Body of pancreas (tissue), 4 donors: ENCODE results near the gene ATP13A3. TPM values are rescaled to one million over a fixed set of nuclear protein-coding genes. Genes with fewer than 3 reads are reported as not detected.
"Not testable (repeated sequence)": the region's sequence is repeated elsewhere in the genome, so short reads cannot be mapped to it uniquely, and the experiment has no call there.

Experiments
- ATAC-seq: fragments of 150-250 bp; one replicate; pipeline ENCODE4 v1.9.1; 2016
- DNase-seq, 4 donors: peaks; one replicate each; pipeline ENCODE4 v3.0.0-alpha.2; 2019
- H3K27ac ChIP-seq, 4 donors: fragments of 200-600 bp; sonication (generic); 1 replicate in 3 of 4; 2 replicates in 1 of 4; pipeline versions ENCODE4 v1.5.1 to v1.6.1; 2016 to 2019; ENCODE audit warnings: mild to moderate bottlenecking in 1 of 4, mixed read lengths in 1 of 4, moderate library complexity in 1 of 4
- H3K27me3 ChIP-seq, 2 donors: fragments of 200-600 bp; sonication (generic); one replicate each; pipeline ENCODE4 v1.6.0; 2016; ENCODE audit warnings: mild to moderate bottlenecking in 1 of 2
- H3K36me3 ChIP-seq, 2 donors: fragments of 200-600 bp; sonication (generic); replicated peaks in 1 of 2; 2 replicates each; pipeline ENCODE4 v1.5.1; 2016; ENCODE audit warnings: low read depth in 2 of 2; ENCODE audit not compliant: insufficient read depth in 1 of 2
- H3K4me1 ChIP-seq: fragments of 200-600 bp; sonication (generic); one replicate; pipeline ENCODE4 v1.6.0; 2016
- H3K4me3 ChIP-seq, 2 donors: fragments of 200-600 bp; sonication (generic); 1 replicate in 1 of 2; 2 replicates in 1 of 2; pipeline ENCODE4 v1.5.1; 2016 to 2019
- H3K9me3 ChIP-seq, 3 donors: fragments of 200-600 bp; sonication (generic); 1 replicate in 2 of 3; 2 replicates in 1 of 3; pipeline ENCODE4 v1.5.1; 2016
- CTCF ChIP-seq, 7 experiments: fragments of 450-650 bp in 4 of 7; fragments of 200-600 bp in 3 of 7; sonication (generic) in 3 of 7; IDR thresholded peaks; one replicate each; pipeline ENCODE4 v1.5.1; 2016 to 2019; ENCODE audit warnings: antibody characterized with exemption in 7 of 7
- POLR2A ChIP-seq, 3 donors: fragments of 450-650 bp; IDR thresholded peaks; one replicate each; pipeline ENCODE4 v1.6.1; 2016; ENCODE audit warnings: antibody characterized with exemption in 3 of 3, mild to moderate bottlenecking in 2 of 3
- WGBS, 2 donors: methylation state at CpG; one replicate each; pipeline ENCODE4 v1.1.5; 2017; 5-methylcytosine and 5-hydroxymethylcytosine counted together
- intact Hi-C: fragments of 100-400 bp; cut with DNase I; formaldehyde crosslinking; loops from one replicate; pipeline ENCODE4 v1.15.1; 2023
- total RNA-seq, 2 donors: library from RNA; depleted of rRNA; stranded (reverse); fragments of >200 nt; gene quantifications; one replicate each; pipeline ENCODE4 v1.1.0, GENCODE V29; 2016

The ATP13A3 gene
- total RNA-seq, 2 donors from 2014 or later, result 35.6 to 56.0 TPM

GRCh38 chr3:194526164-194526563, 39.4 kb upstream of the ATP13A3 start:
- no peaks in the 10 kb centered on the region for H3K9me3 ChIP-seq
- no peak for TF ChIP-seq CTCF (IDR thresholded peaks at IDR 0.05)
- no peak for TF ChIP-seq POLR2A (IDR thresholded peaks at IDR 0.05)
- WGBS, 2 donors, result 66 to 96% methylated on average over 4 of the region's 4 CpGs
- no peak overlapping the region for H3K4me3 ChIP-seq
- intact Hi-C loops, result no loop called here
- peaks cover 19% of the 10 kb centered on the region for H3K4me1 ChIP-seq
- no peaks in the 10 kb centered on the region for H3K36me3 ChIP-seq
- no peaks in the 10 kb centered on the region for H3K27me3 ChIP-seq
- H3K27ac ChIP-seq, result no peak overlapping the region
- ATAC-seq (no peak), DNase-seq (no peak)

GRCh38 chr3:194522579-194523046, 35.8 kb upstream of the ATP13A3 start:
- ATAC-seq (peak; percentile 45), DNase-seq (no peak)
- Histone ChIP-seq H3K4me3 (no peak overlapping the region), H3K27ac (peak overlapping the region in 2 of 4 donors; percentile 50 to 65), H3K9me3 (no peaks in the 10 kb centered on the region), H3K36me3 (no peaks in the 10 kb centered on the region), H3K4me1 (peaks cover 26% of the 10 kb centered on the region), H3K27me3 (no peaks in the 10 kb centered on the region)
- WGBS, 2 donors, result 8 to 16% methylated on average over 4 of the region's 4 CpGs
- TF ChIP-seq CTCF (IDR thresholded peaks at IDR 0.05) (no peak), POLR2A (IDR thresholded peaks at IDR 0.05) (no peak)
- intact Hi-C loops, result no loop called here

- H3K36me3 ChIP-seq, result no peaks in the 10 kb centered on the region
- 73 to 77% methylated on average over 2 of the region's 2 CpGs for WGBS, 2 donors
- intact Hi-C loops, result no loop called here
- no peak overlapping the region for H3K4me3 ChIP-seq
- no peak for DNase-seq
- H3K4me1 ChIP-seq, result peaks cover 32% of the 10 kb centered on the region
- TF ChIP-seq CTCF (IDR thresholded peaks at IDR 0.05) (no peak), POLR2A (IDR thresholded peaks at IDR 0.05) (no peak)
- no peaks in the 10 kb centered on the region for H3K9me3 ChIP-seq
- ATAC-seq, result peak; percentile 54
- peak overlapping the region in 2 of 4 donors; percentile 1 to 65 for H3K27ac ChIP-seq
- H3K27me3 ChIP-seq, result no peaks in the 10 kb centered on the region
These were observed 34.9 kb upstream of the ATP13A3 start for GRCh38 chr3:194521510-194522260.

GRCh38 chr3:194520682-194521162, 33.9 kb upstream of the ATP13A3 start:
- ATAC-seq, H3K9me3 ChIP-seq, H3K36me3 ChIP-seq, intact Hi-C loops, H3K4me3 ChIP-seq, H3K27me3 ChIP-seq: not testable (repeated sequence)
- DNase-seq, result peak in 1 of 4 donors; percentile 15
- Histone ChIP-seq H3K27ac (peak overlapping the region in 1 of 4 donors; percentile 65), H3K4me1 (peaks cover 33% of the 10 kb centered on the region)
- WGBS, 2 donors, result 43 to 53% methylated on average over 8 of the region's 8 CpGs

GRCh38 chr3:194520201-194520600, 33.4 kb upstream of the ATP13A3 start:
- H3K9me3 ChIP-seq, H3K27me3 ChIP-seq, intact Hi-C loops, H3K36me3 ChIP-seq, H3K4me3 ChIP-seq, ATAC-seq, H3K27ac ChIP-seq, DNase-seq: not testable (repeated sequence)
- WGBS, 2 donors, result 64 to 67% methylated on average over 2 to 5 of the region's 5 CpGs
- peaks cover 33% of the 10 kb centered on the region for H3K4me1 ChIP-seq
